ENCODE results near the gene PRKCA.

The PRKCA gene

DNA sequence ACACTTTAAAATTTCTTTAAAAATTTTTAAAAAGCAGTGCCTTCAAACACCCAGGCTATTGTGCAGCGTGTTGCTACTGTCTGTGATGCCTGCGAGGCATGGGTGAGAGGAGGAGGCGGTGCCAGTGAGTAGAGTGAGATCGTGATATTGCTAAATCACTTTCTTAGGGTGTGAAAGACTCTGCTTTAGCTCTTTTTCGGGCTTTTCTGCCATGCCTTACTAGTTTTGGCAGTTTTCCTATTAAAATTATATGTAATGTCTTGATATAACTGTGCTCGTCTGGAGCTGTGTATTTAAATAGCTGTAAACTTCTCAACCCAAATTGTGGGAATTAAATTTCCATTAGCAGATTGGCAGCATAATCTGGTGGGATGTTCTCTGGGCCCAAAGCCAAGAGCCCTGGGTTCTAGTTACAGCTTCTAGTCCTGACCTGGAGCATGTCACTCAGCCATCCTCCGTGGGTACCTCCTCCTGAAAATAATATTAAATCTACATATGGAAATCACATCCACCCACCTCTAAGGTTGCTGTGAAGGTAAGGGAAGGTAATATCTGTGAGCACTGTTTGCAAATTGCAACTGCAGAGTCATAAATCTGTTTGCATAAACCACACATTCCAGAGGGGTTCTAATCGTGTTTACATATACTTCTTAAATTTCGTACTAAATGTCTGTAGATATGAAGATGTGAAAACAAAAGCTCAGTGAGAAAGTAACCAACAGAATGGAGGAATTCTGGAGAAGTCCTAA, 268.2 kb downstream of the PRKCA start:
- no peak for TF ChIP-seq EZH2phosphoT487 (IDR thresholded peaks at IDR 0.05; ENCODE audit: borderline replicate concordance, low read length)
- TF ChIP-seq, protein P1, sequence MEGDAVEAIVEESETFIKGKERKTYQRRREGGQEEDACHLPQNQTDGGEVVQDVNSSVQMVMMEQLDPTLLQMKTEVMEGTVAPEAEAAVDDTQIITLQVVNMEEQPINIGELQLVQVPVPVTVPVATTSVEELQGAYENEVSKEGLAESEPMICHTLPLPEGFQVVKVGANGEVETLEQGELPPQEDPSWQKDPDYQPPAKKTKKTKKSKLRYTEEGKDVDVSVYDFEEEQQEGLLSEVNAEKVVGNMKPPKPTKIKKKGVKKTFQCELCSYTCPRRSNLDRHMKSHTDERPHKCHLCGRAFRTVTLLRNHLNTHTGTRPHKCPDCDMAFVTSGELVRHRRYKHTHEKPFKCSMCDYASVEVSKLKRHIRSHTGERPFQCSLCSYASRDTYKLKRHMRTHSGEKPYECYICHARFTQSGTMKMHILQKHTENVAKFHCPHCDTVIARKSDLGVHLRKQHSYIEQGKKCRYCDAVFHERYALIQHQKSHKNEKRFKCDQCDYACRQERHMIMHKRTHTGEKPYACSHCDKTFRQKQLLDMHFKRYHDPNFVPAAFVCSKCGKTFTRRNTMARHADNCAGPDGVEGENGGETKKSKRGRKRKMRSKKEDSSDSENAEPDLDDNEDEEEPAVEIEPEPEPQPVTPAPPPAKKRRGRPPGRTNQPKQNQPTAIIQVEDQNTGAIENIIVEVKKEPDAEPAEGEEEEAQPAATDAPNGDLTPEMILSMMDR (IDR thresholded peaks at IDR 0.05; ENCODE audit: low read depth, low read length, poor library complexity, severe bottlenecking) = no peak
- Histone ChIP-seq H3K27me3 (ENCODE audit: control insufficient read depth, low read length) (no peaks in the 10 kb centered on the region), H3K9me3 (ENCODE audit: control insufficient read depth, insufficient read depth, low read length) (peaks cover 3% of the 10 kb centered on the region; the same call in 1 of the 2 replicates), H3K36me3 (ENCODE audit: control insufficient read depth, low read length) (no peaks in the 10 kb centered on the region), H3F3A (ENCODE audit: control insufficient read depth, insufficient read depth) (no peaks in the 10 kb centered on the region), H3K9me2 (replicated peaks; ENCODE audit: control insufficient read depth, low read length) (no peaks in the 10 kb centered on the region), H3K4me3 (ENCODE audit: low read length) (no peak overlapping the region), H3K4me1 (ENCODE audit: control insufficient read depth, low read length) (no peaks in the 10 kb centered on the region), H4K20me1 (ENCODE audit: control insufficient read depth, insufficient read depth, low read depth, low read length) (no peaks in the 10 kb centered on the region), H3K4me2 (ENCODE audit: low read length) (no peak overlapping the region), H3K79me2 (ENCODE audit: control insufficient read depth, low read length) (no peaks in the 10 kb centered on the region), H3K27ac (ENCODE audit: low read depth, low read length) (no peak overlapping the region)

DNA sequence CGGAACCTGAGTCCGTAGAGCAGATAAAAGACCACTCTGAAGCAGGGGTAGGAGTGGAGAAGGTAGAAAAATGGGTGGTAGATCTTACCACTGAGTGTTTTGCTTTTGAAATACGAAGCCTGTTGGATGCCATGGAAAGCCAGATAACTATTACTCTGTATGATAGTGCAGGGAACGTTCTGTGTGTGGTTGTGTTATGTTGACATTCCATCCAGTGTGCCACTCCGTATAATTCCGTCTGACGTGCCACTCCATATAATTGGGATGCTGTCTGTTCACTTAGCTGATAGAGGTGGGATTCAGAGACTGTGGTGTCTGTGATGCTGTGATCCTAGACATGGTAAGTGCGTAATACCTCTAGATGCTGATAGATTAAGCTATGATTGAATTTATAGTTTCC, 269.3 kb downstream of the PRKCA start:
- TF ChIP-seq, protein P1 (IDR thresholded peaks at IDR 0.05; ENCODE audit: low read depth, low read length, poor library complexity, severe bottlenecking) = no peak
- no peak for TF ChIP-seq EZH2phosphoT487 (IDR thresholded peaks at IDR 0.05; ENCODE audit: borderline replicate concordance, low read length)
- H3K36me3 ChIP-seq (ENCODE audit: control insufficient read depth, low read length) = no peaks in the 10 kb centered on the region
- H3K27ac ChIP-seq (ENCODE audit: low read depth, low read length) = no peak overlapping the region
- H3K79me2 ChIP-seq (ENCODE audit: control insufficient read depth, low read length) = no peaks in the 10 kb centered on the region
- no peaks in the 10 kb centered on the region for H3K4me1 ChIP-seq (ENCODE audit: control insufficient read depth, low read length)
- H3K27me3 ChIP-seq (ENCODE audit: control insufficient read depth, low read length) = no peaks in the 10 kb centered on the region
- no peaks in the 10 kb centered on the region for H3K9me2 ChIP-seq (replicated peaks; ENCODE audit: control insufficient read depth, low read length)
- H3K9me3 ChIP-seq (ENCODE audit: control insufficient read depth, insufficient read depth, low read length) = peaks cover 3% of the 10 kb centered on the region; the same call in 1 of the 2 replicates
- H3K4me2 ChIP-seq (ENCODE audit: low read length) = no peak overlapping the region
- H4K20me1 ChIP-seq (ENCODE audit: control insufficient read depth, insufficient read depth, low read depth, low read length) = no peaks in the 10 kb centered on the region
- no peaks in the 10 kb centered on the region for H3F3A ChIP-seq (ENCODE audit: control insufficient read depth, insufficient read depth)
- no peak overlapping the region for H3K4me3 ChIP-seq (ENCODE audit: low read length)

DNA sequence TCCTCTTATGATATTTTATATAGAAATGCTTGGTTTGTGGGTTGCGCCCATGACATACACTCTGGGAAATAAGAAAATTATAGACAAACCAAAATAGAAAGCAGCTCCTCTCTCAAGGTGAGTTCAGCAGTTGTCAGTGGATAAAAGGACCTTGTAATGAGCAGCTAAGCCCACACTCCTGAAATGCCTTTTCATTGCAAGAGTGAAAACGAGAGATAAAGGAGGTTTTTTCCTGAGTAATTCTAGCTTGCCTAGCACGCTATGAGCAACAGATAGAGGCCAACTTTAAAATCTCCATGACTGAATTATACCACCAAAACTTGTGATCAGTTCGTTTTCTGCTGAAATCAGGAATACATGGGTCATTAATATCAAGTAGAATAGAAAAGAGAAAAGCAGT, 270.7 kb downstream of the PRKCA start:
- Histone ChIP-seq H3K79me2 (ENCODE audit: control insufficient read depth, low read length) (no peaks in the 10 kb centered on the region), H3K27me3 (ENCODE audit: control insufficient read depth, low read length) (no peaks in the 10 kb centered on the region), H3K9me2 (replicated peaks; ENCODE audit: control insufficient read depth, low read length) (no peaks in the 10 kb centered on the region), H3K9me3 (ENCODE audit: control insufficient read depth, insufficient read depth, low read length) (peaks cover 3% of the 10 kb centered on the region; the same call in 1 of the 2 replicates), H3K4me3 (ENCODE audit: low read length) (no peak overlapping the region), H3K36me3 (ENCODE audit: control insufficient read depth, low read length) (no peaks in the 10 kb centered on the region), H3K27ac (ENCODE audit: low read depth, low read length) (no peak overlapping the region), H3K4me1 (ENCODE audit: control insufficient read depth, low read length) (no peaks in the 10 kb centered on the region), H4K20me1 (ENCODE audit: control insufficient read depth, insufficient read depth, low read depth, low read length) (no peaks in the 10 kb centered on the region), H3F3A (ENCODE audit: control insufficient read depth, insufficient read depth) (no peaks in the 10 kb centered on the region), H3K4me2 (ENCODE audit: low read length) (no peak overlapping the region)
- no peak for TF ChIP-seq EZH2phosphoT487 (IDR thresholded peaks at IDR 0.05; ENCODE audit: borderline replicate concordance, low read length)
- TF ChIP-seq, protein P1 (IDR thresholded peaks at IDR 0.05; ENCODE audit: low read depth, low read length, poor library complexity, severe bottlenecking) = no peak

Data from DOHH2 (cell line).